HEK293 (cell line): ENCODE data around the gene KRTAP2-3.

Source experiments
- CTCF ChIA-PET: fragments of 350-600 bp; formaldehyde crosslinking; extraction: SDS; loops from one replicate; lab custom pipeline; 2021; ENCODE audit warnings: antibody characterized with exemption; lab: Yijun Ruan, JAX
- POLR2A ChIA-PET: fragments of 300-600 bp; formaldehyde crosslinking; extraction: SDS; loops from one replicate; lab custom pipeline; 2020; ENCODE audit warnings: antibody characterized with exemption, inconsistent platforms; lab: Yijun Ruan, JAX
- H3K27ac ChIP-seq: fragments of 200-500 bp; sonication (Bioruptor generic); 2 replicates; pipeline ENCODE4 v1.5.1; 2014; ENCODE audit warnings: low read depth, low read length, control low read depth, inconsistent platforms; ENCODE audit errors: extremely low read depth
- H3K36me3 ChIP-seq, 2 experiments: fragments of 200-500 bp in 1 of 2; sonication (Bioruptor generic) in 1 of 2; 1 replicate in 1 of 2; 2 replicates in 1 of 2; pipeline ENCODE4 v1.5.1; 2014 to 2017; ENCODE audit warnings: inconsistent platforms in 2 of 2, low read length in 2 of 2; ENCODE audit not compliant: control insufficient read depth in 2 of 2, insufficient read depth in 1 of 2
- H3K4me1 ChIP-seq: fragments of 200-500 bp; sonication (Bioruptor generic); 2 replicates; pipeline ENCODE4 v1.5.1; 2014; ENCODE audit warnings: mild to moderate bottlenecking, low read length, inconsistent platforms; ENCODE audit not compliant: control insufficient read depth, insufficient read depth
- H3K4me3 ChIP-seq: 2 replicates; pipeline ENCODE4 v1.5.1; 2011; ENCODE audit warnings: low read depth, mild to moderate bottlenecking, control low read depth, low read length, moderate library complexity
- H3K9me3 ChIP-seq: fragments of 200-500 bp; sonication (Bioruptor generic); 2 replicates; pipeline ENCODE4 v1.5.1; 2014; ENCODE audit warnings: low read depth, low read length, inconsistent platforms; ENCODE audit not compliant: control insufficient read depth, insufficient read depth
- AEBP2 ChIP-seq: fragments of 450-650 bp; formaldehyde crosslinking; IDR thresholded peaks from 2 replicates; pipeline ENCODE4 v1.5.1; 2016; ENCODE audit warnings: missing biosample characterization, missing genetic modification characterization, borderline replicate concordance
- BCL11B ChIP-seq: fragments of 450-650 bp; formaldehyde crosslinking; IDR thresholded peaks from 2 replicates; pipeline ENCODE4 v1.5.1; 2016; ENCODE audit warnings: low read depth, missing biosample characterization, missing genetic modification characterization
- CTCF ChIP-seq: fragments of 450-650 bp; formaldehyde crosslinking; IDR thresholded peaks from 2 replicates; pipeline ENCODE4 v1.5.1; 2016; ENCODE audit warnings: missing biosample characterization, missing genetic modification characterization
- GLIS2 ChIP-seq: fragments of 450-650 bp; formaldehyde crosslinking; IDR thresholded peaks from 2 replicates; pipeline ENCODE4 v1.5.1; 2016; ENCODE audit warnings: missing biosample characterization, missing genetic modification characterization
- PRDM2 ChIP-seq: fragments of 450-650 bp; formaldehyde crosslinking; IDR thresholded peaks from 2 replicates; pipeline ENCODE4 v1.5.1; 2016; ENCODE audit warnings: missing biosample characterization, missing genetic modification characterization, borderline replicate concordance
- SP3 ChIP-seq: fragments of 450-650 bp; formaldehyde crosslinking; IDR thresholded peaks from 2 replicates; pipeline ENCODE4 v1.5.1; 2016; ENCODE audit warnings: missing biosample characterization, missing genetic modification characterization
- WT1 ChIP-seq: fragments of 450-650 bp; formaldehyde crosslinking; IDR thresholded peaks from 2 replicates; pipeline ENCODE4 v1.5.1; 2016; ENCODE audit warnings: missing biosample characterization, missing genetic modification characterization
- ZBTB26 ChIP-seq: fragments of 450-650 bp; formaldehyde crosslinking; optimal IDR thresholded peaks from 2 replicates; pipeline ENCODE3; 2016; ENCODE audit warnings: missing biosample characterization, mild to moderate bottlenecking, missing genetic modification characterization
- ZEB2 ChIP-seq: fragments of 450-650 bp; formaldehyde crosslinking; IDR thresholded peaks from 2 replicates; pipeline ENCODE4 v1.5.1; 2016; ENCODE audit warnings: missing biosample characterization, missing genetic modification characterization
- ZNF23 ChIP-seq: fragments of 450-650 bp; formaldehyde crosslinking; IDR thresholded peaks from 2 replicates; pipeline ENCODE4 v1.5.1; 2016; ENCODE audit warnings: missing biosample characterization, missing genetic modification characterization, borderline replicate concordance
- ZNF239 ChIP-seq: fragments of 450-650 bp; formaldehyde crosslinking; IDR thresholded peaks from 2 replicates; pipeline ENCODE4 v1.5.1; 2016; ENCODE audit warnings: missing biosample characterization, missing genetic modification characterization
- ZNF266 ChIP-seq: fragments of 450-650 bp; formaldehyde crosslinking; IDR thresholded peaks from 2 replicates; pipeline ENCODE4 v1.5.1; 2016; ENCODE audit warnings: missing biosample characterization, missing genetic modification characterization, low read depth
- ZNF843 ChIP-seq: fragments of 450-650 bp; formaldehyde crosslinking; IDR thresholded peaks from 2 replicates; pipeline ENCODE4 v1.5.1; 2016; ENCODE audit warnings: missing biosample characterization, missing genetic modification characterization

The KRTAP2-3 gene

GRCh38 chr17:41016578-41017215 is 43.2 kb downstream of the KRTAP2-3 start:
- Histone ChIP-seq H3K4me1 (no peaks in the 10 kb centered on the region), H3K9me3 (no peaks in the 10 kb centered on the region), H3K36me3 (no peaks in the 10 kb centered on the region), H3K4me3 (no peak overlapping the region), H3K27ac (no peak overlapping the region)
- ChIA-PET POLR2A (no interaction called here), CTCF (no interaction called here)
- TF ChIP-seq AEBP2: no peak
- no peak for TF ChIP-seq ZNF843 (tag by site-specific recombination)

- no peak overlapping the region for H3K4me3 ChIP-seq
- CTCF ChIA-PET: no interaction called here
- no peaks in the 10 kb centered on the region for H3K4me1 ChIP-seq
- POLR2A ChIA-PET: no interaction called here
- no peak overlapping the region for H3K27ac ChIP-seq
- no peaks in the 10 kb centered on the region for H3K9me3 ChIP-seq
- no peaks in the 10 kb centered on the region for H3K36me3 ChIP-seq
- TF ChIP-seq ZEB2 (no peak), SP3 (tag by site-specific recombination) (no peak), ZNF23 (tag by site-specific recombination) (no peak), ZNF266 (tag by site-specific recombination) (no peak), GLIS2 (tag by site-specific recombination) (no peak), WT1 (tag by site-specific recombination) (no peak), ZBTB26 (tag by site-specific recombination) (no peak), BCL11B (no peak), CTCF (tag by site-specific recombination) (no peak), PRDM2 (tag by site-specific recombination) (no peak), ZNF239 (tag by site-specific recombination) (no peak)
Observed at GRCh38 chr17:41015454-41015853, 44.5 kb downstream of the KRTAP2-3 start.
